Stimulated activated naive CD8-positive, alpha-beta T cell treated with anti-CD3 and anti-CD28 coated beads, Interleukin-15, Interleukin-2, amounts not matched to agents 100 ng/mL and 50 ng/mL, for 24 hours (primary cell): ENCODE results near the gene PDE6B.

Experiments
- H3K27ac Mint-ChIP-seq: one replicate; pipeline ENCODE4 v1.8.0; 2021; ENCODE audit warnings: mild to moderate bottlenecking, mixed read lengths
- H3K27me3 Mint-ChIP-seq: one replicate; pipeline ENCODE4 v1.8.0; 2021; ENCODE audit warnings: mixed read lengths
- H3K36me3 Mint-ChIP-seq: one replicate; pipeline ENCODE4 v1.8.0; 2021; ENCODE audit warnings: low read depth, mixed read lengths
- H3K4me1 Mint-ChIP-seq: one replicate; pipeline ENCODE4 v1.8.0; 2021; ENCODE audit warnings: low read depth, mixed read lengths
- H3K4me3 Mint-ChIP-seq: one replicate; pipeline ENCODE4 v1.8.0; 2021; ENCODE audit warnings: mild to moderate bottlenecking, mixed read lengths
- H3K9me3 Mint-ChIP-seq: one replicate; pipeline ENCODE4 v1.8.0; 2021; ENCODE audit warnings: mixed read lengths

The PDE6B gene

GRCh38 chr4:682490-683172 is 57.3 kb downstream of the PDE6B start:
- H3K4me3 Mint-ChIP-seq, result no peak overlapping the region
- no peak overlapping the region for H3K27ac Mint-ChIP-seq
- no peaks in the 10 kb centered on the region for H3K9me3 Mint-ChIP-seq
- H3K4me1 Mint-ChIP-seq, result peaks cover 12% of the 10 kb centered on the region
- H3K27me3 Mint-ChIP-seq, result no peaks in the 10 kb centered on the region
- H3K36me3 Mint-ChIP-seq, result no peaks in the 10 kb centered on the region

- no peaks in the 10 kb centered on the region for H3K36me3 Mint-ChIP-seq
- no peaks in the 10 kb centered on the region for H3K9me3 Mint-ChIP-seq
- no peak overlapping the region for H3K4me3 Mint-ChIP-seq
- no peaks in the 10 kb centered on the region for H3K27me3 Mint-ChIP-seq
- peaks cover 12% of the 10 kb centered on the region for H3K4me1 Mint-ChIP-seq
- no peak overlapping the region for H3K27ac Mint-ChIP-seq
Measured at GRCh38 chr4:683247-683897, 58.0 kb downstream of the PDE6B start.

GRCh38 chr4:683982-684622 is 58.7 kb downstream of the PDE6B start:
- H3K27me3 Mint-ChIP-seq, result no peaks in the 10 kb centered on the region
- H3K27ac Mint-ChIP-seq, result no peak overlapping the region
- H3K9me3 Mint-ChIP-seq, result no peaks in the 10 kb centered on the region
- H3K4me3 Mint-ChIP-seq, result no peak overlapping the region
- H3K36me3 Mint-ChIP-seq, result no peaks in the 10 kb centered on the region
- peaks cover 12% of the 10 kb centered on the region for H3K4me1 Mint-ChIP-seq

DNA sequence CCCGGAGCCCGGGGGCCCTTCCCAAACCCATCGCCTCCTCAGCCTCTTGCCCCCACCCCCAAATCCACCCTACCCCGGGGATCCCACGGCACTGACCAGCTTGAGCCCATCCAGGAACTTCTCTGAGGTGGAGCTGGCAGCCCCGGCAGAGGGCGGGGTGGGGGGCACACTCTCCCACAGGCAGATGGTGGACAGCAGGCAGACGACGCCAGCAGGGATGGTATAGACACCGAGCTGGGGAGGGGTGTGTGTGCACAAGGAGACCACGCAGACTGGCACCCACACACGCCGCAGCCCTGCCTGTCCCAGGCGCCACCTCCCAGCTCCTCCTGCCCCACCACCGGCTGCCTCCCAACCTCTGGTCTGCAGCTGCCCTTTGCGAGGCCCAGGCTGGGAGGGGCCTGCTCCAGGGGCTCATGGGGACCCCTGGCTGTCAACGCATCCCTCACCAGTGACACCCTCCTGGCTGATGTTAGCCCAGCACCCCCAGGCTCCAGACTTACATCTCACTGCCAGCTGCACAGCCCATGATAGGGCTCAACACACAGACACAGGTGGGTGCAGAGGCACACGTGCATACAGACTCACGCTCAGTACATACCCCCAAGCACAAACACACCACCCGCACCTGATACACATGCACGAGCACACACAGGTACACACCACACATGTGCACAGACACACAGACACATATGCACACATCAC is 59.4 kb downstream of the PDE6B start:
- Mint-ChIP-seq H3K27me3 (no peaks in the 10 kb centered on the region), H3K4me1 (peaks cover 12% of the 10 kb centered on the region), H3K4me3 (no peak overlapping the region), H3K27ac (no peak overlapping the region), H3K9me3 (no peaks in the 10 kb centered on the region), H3K36me3 (no peaks in the 10 kb centered on the region)

DNA sequence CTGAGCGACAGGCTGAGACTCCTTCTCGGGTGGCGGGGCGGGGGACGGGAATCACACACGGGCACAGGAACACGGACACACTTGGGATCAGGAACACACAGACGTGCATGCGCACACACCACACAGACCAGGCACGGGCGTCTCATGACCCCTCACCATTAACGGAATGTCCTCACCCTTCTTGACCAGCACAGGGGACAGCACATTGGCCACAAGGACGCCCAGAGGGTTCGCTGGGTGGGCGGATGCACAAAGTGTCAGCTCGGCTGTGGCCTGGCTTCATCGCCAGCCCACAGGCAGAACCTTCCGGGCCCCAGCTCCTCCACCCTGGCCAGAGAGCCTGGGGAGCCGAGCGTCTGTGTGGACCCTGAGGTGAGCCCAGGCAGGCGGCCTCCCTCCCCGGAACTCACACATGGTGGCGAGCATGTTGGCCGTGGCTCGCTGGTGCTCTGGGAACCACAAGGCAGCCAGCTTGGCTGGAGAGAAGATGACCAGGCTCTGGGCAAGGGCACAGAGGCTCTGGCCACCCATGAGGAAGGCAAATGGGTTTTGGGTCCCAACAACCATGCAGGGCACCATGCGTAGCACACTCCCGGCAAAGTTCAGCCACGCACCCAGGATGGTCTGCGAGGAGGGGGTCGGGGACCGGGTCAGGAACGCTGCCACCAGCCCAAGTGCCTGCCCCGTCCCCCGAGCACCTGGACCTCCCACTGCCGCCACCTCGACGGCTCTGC is 60.5 kb downstream of the PDE6B start:
- Mint-ChIP-seq H3K27ac (no peak overlapping the region), H3K4me3 (no peak overlapping the region), H3K4me1 (peaks cover 4% of the 10 kb centered on the region), H3K27me3 (no peaks in the 10 kb centered on the region), H3K36me3 (no peaks in the 10 kb centered on the region), H3K9me3 (no peaks in the 10 kb centered on the region)

- H3K4me1 Mint-ChIP-seq, result peaks cover 4% of the 10 kb centered on the region
- H3K9me3 Mint-ChIP-seq, result no peaks in the 10 kb centered on the region
- no peak overlapping the region for H3K27ac Mint-ChIP-seq
- no peak overlapping the region for H3K4me3 Mint-ChIP-seq
- no peaks in the 10 kb centered on the region for H3K27me3 Mint-ChIP-seq
- H3K36me3 Mint-ChIP-seq, result no peaks in the 10 kb centered on the region
Measured at GRCh38 chr4:686413-687040, 61.2 kb downstream of the PDE6B start.

DNA sequence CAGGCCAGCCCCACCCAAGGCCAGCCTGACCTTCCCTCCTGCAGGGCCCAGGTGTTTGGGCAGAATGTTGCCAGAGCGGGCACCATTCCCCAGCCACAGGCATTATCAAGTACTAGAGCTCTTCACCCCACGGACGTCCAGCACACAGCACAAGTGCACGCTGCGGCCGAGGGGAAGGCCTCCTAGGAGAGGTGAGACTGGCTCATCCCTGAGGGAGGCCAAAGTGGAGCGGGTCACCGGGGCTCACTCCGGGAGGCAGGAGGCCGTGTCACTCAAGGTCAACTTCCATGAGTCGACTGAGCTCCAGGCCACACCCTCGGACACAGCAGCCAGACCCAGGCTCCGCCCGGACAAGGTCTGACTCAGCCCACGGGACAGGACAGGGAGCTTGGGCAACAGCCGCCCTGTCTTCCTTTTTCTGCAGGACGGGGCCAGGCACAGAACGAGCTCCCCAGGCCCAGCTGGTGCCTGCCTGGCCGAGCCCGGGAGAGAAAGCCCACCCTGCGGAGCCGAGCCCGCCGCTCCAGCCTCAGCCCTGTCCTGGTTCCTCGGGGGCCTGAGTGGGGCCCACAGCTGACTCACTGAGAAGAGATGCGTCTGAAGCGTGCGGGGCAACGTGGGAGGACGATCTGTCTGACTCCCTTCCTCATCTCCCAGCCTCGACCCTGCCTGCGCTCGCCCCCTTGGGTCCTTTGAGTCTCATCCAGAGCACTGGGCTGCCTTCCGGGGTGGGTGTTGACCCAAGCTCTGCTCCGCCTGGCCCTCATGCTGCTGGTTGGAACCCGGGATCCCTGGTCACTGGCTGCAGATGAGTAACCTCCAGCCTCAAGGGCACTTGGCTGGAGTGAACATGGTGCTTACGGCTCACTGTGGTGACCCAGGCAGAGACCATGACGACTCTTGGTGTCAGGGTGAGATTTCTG is 61.9 kb downstream of the PDE6B start:
- H3K27ac Mint-ChIP-seq, result no peak overlapping the region
- peaks cover 4% of the 10 kb centered on the region for H3K4me1 Mint-ChIP-seq
- no peaks in the 10 kb centered on the region for H3K27me3 Mint-ChIP-seq
- H3K36me3 Mint-ChIP-seq, result no peaks in the 10 kb centered on the region
- H3K4me3 Mint-ChIP-seq, result no peak overlapping the region
- no peaks in the 10 kb centered on the region for H3K9me3 Mint-ChIP-seq

GRCh38 chr4:687971-688853 is 62.8 kb downstream of the PDE6B start:
- Mint-ChIP-seq H3K4me1 (no peaks in the 10 kb centered on the region), H3K36me3 (no peaks in the 10 kb centered on the region), H3K4me3 (peak overlapping the region; percentile 37), H3K27ac (no peak overlapping the region), H3K27me3 (no peaks in the 10 kb centered on the region), H3K9me3 (no peaks in the 10 kb centered on the region)

GRCh38 chr4:688854-689681 is 63.7 kb downstream of the PDE6B start, which contains the start of gene SLC49A3:
Gene SLC49A3, minus strand, starts transcription at chr4:689151. Its CDS starts 24 bp downstream, at chr4:689127.
- Mint-ChIP-seq H3K4me1 (no peaks in the 10 kb centered on the region), H3K27me3 (no peaks in the 10 kb centered on the region), H3K9me3 (no peaks in the 10 kb centered on the region), H3K4me3 (peak within 1 kb of the TSS; percentile 37), H3K27ac (no peak within 1 kb of the TSS), H3K36me3 (no peaks in the 10 kb centered on the region)

GRCh38 chr4:689723-690122 is 64.3 kb downstream of the PDE6B start:
- Mint-ChIP-seq H3K27me3 (no peaks in the 10 kb centered on the region), H3K4me3 (no peak overlapping the region), H3K4me1 (no peaks in the 10 kb centered on the region), H3K27ac (no peak overlapping the region), H3K36me3 (no peaks in the 10 kb centered on the region), H3K9me3 (no peaks in the 10 kb centered on the region)

- Mint-ChIP-seq H3K4me3 (no peak overlapping the region), H3K9me3 (no peaks in the 10 kb centered on the region)
Measured at GRCh38 chr4:692771-693554, 67.6 kb downstream of the PDE6B start.

More at GRCh38 chr4:692771-693554, 67.6 kb downstream of the PDE6B start:
- no peaks in the 10 kb centered on the region for H3K4me1 Mint-ChIP-seq
- no peak overlapping the region for H3K27ac Mint-ChIP-seq
- no peaks in the 10 kb centered on the region for H3K36me3 Mint-ChIP-seq
- peaks cover 3% of the 10 kb centered on the region for H3K27me3 Mint-ChIP-seq
